HEK293 (cell line): ENCODE results near the gene PCSK5.

Experiments
- CTCF ChIA-PET: fragments of 350-600 bp; formaldehyde crosslinking; extraction: SDS; loops from one replicate; lab custom pipeline; 2021; ENCODE audit warnings: antibody characterized with exemption; lab: Yijun Ruan, JAX
- POLR2A ChIA-PET: fragments of 300-600 bp; formaldehyde crosslinking; extraction: SDS; loops from one replicate; lab custom pipeline; 2020; ENCODE audit warnings: antibody characterized with exemption, inconsistent platforms; lab: Yijun Ruan, JAX
- H3K27ac ChIP-seq: fragments of 200-500 bp; sonication (Bioruptor generic); 2 replicates; pipeline ENCODE4 v1.5.1; 2014; ENCODE audit warnings: low read depth, low read length, control low read depth, inconsistent platforms; ENCODE audit errors: extremely low read depth
- H3K36me3 ChIP-seq, 2 experiments: fragments of 200-500 bp in 1 of 2; sonication (Bioruptor generic) in 1 of 2; 1 replicate in 1 of 2; 2 replicates in 1 of 2; pipeline ENCODE4 v1.5.1; 2014 to 2017; ENCODE audit warnings: inconsistent platforms in 2 of 2, low read length in 2 of 2; ENCODE audit not compliant: control insufficient read depth in 2 of 2, insufficient read depth in 1 of 2
- H3K4me1 ChIP-seq: fragments of 200-500 bp; sonication (Bioruptor generic); 2 replicates; pipeline ENCODE4 v1.5.1; 2014; ENCODE audit warnings: mild to moderate bottlenecking, low read length, inconsistent platforms; ENCODE audit not compliant: control insufficient read depth, insufficient read depth
- H3K4me3 ChIP-seq: 2 replicates; pipeline ENCODE4 v1.5.1; 2011; ENCODE audit warnings: low read depth, mild to moderate bottlenecking, control low read depth, low read length, moderate library complexity
- H3K9me3 ChIP-seq: fragments of 200-500 bp; sonication (Bioruptor generic); 2 replicates; pipeline ENCODE4 v1.5.1; 2014; ENCODE audit warnings: low read depth, low read length, inconsistent platforms; ENCODE audit not compliant: control insufficient read depth, insufficient read depth
- BCL6B ChIP-seq: fragments of 450-650 bp; formaldehyde crosslinking; IDR thresholded peaks from 2 replicates; pipeline ENCODE4 v1.5.1; 2017; ENCODE audit warnings: missing biosample characterization, missing genetic modification characterization
- FEZF1 ChIP-seq: fragments of 450-650 bp; formaldehyde crosslinking; IDR thresholded peaks from 2 replicates; pipeline ENCODE4 v1.5.1; 2016; ENCODE audit warnings: missing biosample characterization, missing genetic modification characterization
- GLI4 ChIP-seq: fragments of 450-650 bp; formaldehyde crosslinking; IDR thresholded peaks from 2 replicates; pipeline ENCODE4 v1.5.1; 2016; ENCODE audit warnings: missing biosample characterization, missing genetic modification characterization
- HOXC10 ChIP-seq: sonication (generic); formaldehyde crosslinking; IDR thresholded peaks from 2 replicates; pipeline ENCODE4 v1.8.1; 2023; ENCODE audit warnings: mild to moderate bottlenecking, missing genetic modification reagents
- HOXD13 ChIP-seq: sonication (generic); formaldehyde crosslinking; IDR thresholded peaks from 2 replicates; pipeline ENCODE4 v1.8.0; 2022; ENCODE audit warnings: missing genetic modification reagents, borderline replicate concordance
- KLF1 ChIP-seq: fragments of 450-650 bp; formaldehyde crosslinking; IDR thresholded peaks from 2 replicates; pipeline ENCODE4 v1.5.1; 2016; ENCODE audit warnings: missing biosample characterization, missing genetic modification characterization
- KLF7 ChIP-seq: fragments of 450-650 bp; formaldehyde crosslinking; IDR thresholded peaks from 2 replicates; pipeline ENCODE4 v1.5.1; 2016; ENCODE audit warnings: missing biosample characterization, missing genetic modification characterization, borderline replicate concordance
- YY1 ChIP-seq: fragments of 450-650 bp; formaldehyde crosslinking; IDR thresholded peaks from 2 replicates; pipeline ENCODE4 v1.5.1; 2018; ENCODE audit warnings: missing biosample characterization, missing genetic modification characterization
- ZBTB48 ChIP-seq: fragments of 450-650 bp; formaldehyde crosslinking; IDR thresholded peaks from 2 replicates; pipeline ENCODE4 v1.5.1; 2016; ENCODE audit warnings: missing biosample characterization, missing genetic modification characterization
- ZFHX2 ChIP-seq: fragments of 450-650 bp; formaldehyde crosslinking; conservative IDR thresholded peaks from 2 replicates; pipeline ENCODE4 v1.5.1; 2016; ENCODE audit warnings: missing biosample characterization, missing genetic modification characterization
- ZNF114 ChIP-seq: fragments of 450-650 bp; formaldehyde crosslinking; IDR thresholded peaks from 2 replicates; pipeline ENCODE4 v1.5.0; 2017; ENCODE audit warnings: missing biosample characterization, missing genetic modification characterization
- ZNF140 ChIP-seq: fragments of 450-650 bp; formaldehyde crosslinking; IDR thresholded peaks from 2 replicates; pipeline ENCODE4 v1.5.1; 2016; ENCODE audit warnings: missing biosample characterization, missing genetic modification characterization
- ZNF175 ChIP-seq: fragments of 450-650 bp; formaldehyde crosslinking; IDR thresholded peaks from 2 replicates; pipeline ENCODE4 v1.5.1; 2016; ENCODE audit warnings: missing biosample characterization, missing genetic modification characterization
- ZNF184 ChIP-seq: fragments of 450-650 bp; IDR thresholded peaks from 2 replicates; pipeline ENCODE4 v1.5.1; 2018; ENCODE audit warnings: missing biosample characterization, mild to moderate bottlenecking, missing genetic modification characterization
- ZNF2 ChIP-seq: fragments of 450-650 bp; formaldehyde crosslinking; IDR thresholded peaks from 2 replicates; pipeline ENCODE4 v1.5.1; 2016; ENCODE audit warnings: missing biosample characterization, missing genetic modification characterization
- ZNF221 ChIP-seq: fragments of 450-650 bp; formaldehyde crosslinking; IDR thresholded peaks from 2 replicates; pipeline ENCODE4 v1.5.1; 2017; ENCODE audit warnings: missing biosample characterization, missing genetic modification characterization, borderline replicate concordance
- ZNF280C ChIP-seq: fragments of 450-650 bp; formaldehyde crosslinking; IDR thresholded peaks from 2 replicates; pipeline ENCODE4 v1.5.1; 2016; ENCODE audit warnings: missing biosample characterization, missing genetic modification characterization
- ZNF324 ChIP-seq: fragments of 450-650 bp; formaldehyde crosslinking; IDR thresholded peaks from 2 replicates; pipeline ENCODE4 v1.5.1; 2016; ENCODE audit warnings: missing biosample characterization, missing genetic modification characterization
- ZNF366 ChIP-seq: fragments of 450-650 bp; formaldehyde crosslinking; conservative IDR thresholded peaks from 2 replicates; pipeline ENCODE4 v1.5.1; 2016; ENCODE audit warnings: missing biosample characterization, missing genetic modification characterization
- ZNF426 ChIP-seq: fragments of 450-650 bp; formaldehyde crosslinking; IDR thresholded peaks from 2 replicates; pipeline ENCODE4 v1.5.1; 2017; ENCODE audit warnings: missing biosample characterization, missing genetic modification characterization, mild to moderate bottlenecking, inconsistent platforms, moderate library complexity
- ZNF48 ChIP-seq: fragments of 450-650 bp; formaldehyde crosslinking; IDR thresholded peaks from 2 replicates; pipeline ENCODE4 v1.5.1; 2016; ENCODE audit warnings: missing biosample characterization, missing genetic modification characterization
- ZNF600 ChIP-seq: fragments of 450-650 bp; formaldehyde crosslinking; IDR thresholded peaks from 2 replicates; pipeline ENCODE4 v1.5.1; 2016; ENCODE audit warnings: missing biosample characterization, missing genetic modification characterization
- ZNF654 ChIP-seq: fragments of 450-650 bp; formaldehyde crosslinking; IDR thresholded peaks from 2 replicates; pipeline ENCODE4 v1.5.1; 2016; ENCODE audit warnings: low read depth, missing biosample characterization, missing genetic modification characterization
- ZNF701 ChIP-seq: fragments of 450-650 bp; formaldehyde crosslinking; IDR thresholded peaks from 2 replicates; pipeline ENCODE4 v1.5.1; 2016; ENCODE audit warnings: missing biosample characterization, missing genetic modification characterization
- ZNF792 ChIP-seq: fragments of 450-650 bp; formaldehyde crosslinking; IDR thresholded peaks from 2 replicates; pipeline ENCODE4 v1.5.1; 2016; ENCODE audit warnings: missing biosample characterization, missing genetic modification characterization

Gene PCSK5

GRCh38 chr9:75870450-75870849 is 20.0 kb upstream of the PCSK5 start:
- no peaks in the 10 kb centered on the region for H3K9me3 ChIP-seq
- ChIA-PET CTCF (interaction anchor here (1.3 kb wide), 1 partner anchor 604 kb away, joined by 4 read pairs; no protein-coding TSS in a partner anchor), POLR2A (no interaction called here)
- no peaks in the 10 kb centered on the region for H3K36me3 ChIP-seq
- TF ChIP-seq ZNF221 (tag by site-specific recombination) (no peak), GLI4 (tag by site-specific recombination) (no peak), ZNF366 (tag by site-specific recombination) (no peak), ZNF175 (tag by site-specific recombination) (no peak), ZNF654 (tag by site-specific recombination) (no peak), ZBTB48 (no peak)
- H3K4me3 ChIP-seq = no peak overlapping the region
- H3K4me1 ChIP-seq = no peaks in the 10 kb centered on the region
- H3K27ac ChIP-seq = no peak overlapping the region

GRCh38 chr9:75871624-75872023 is 18.8 kb upstream of the PCSK5 start:
- CTCF ChIA-PET = interaction anchor here (0.6 to 0.8 kb wide), 2 partner anchors 270 to 596 kb away, joined by 3 to 4 read pairs; no protein-coding TSS in a partner anchor
- no peak for TF ChIP-seq ZNF2 (tag by site-specific recombination)
- TF ChIP-seq ZNF324 = no peak
- no peak for TF ChIP-seq BCL6B (tag by site-specific recombination)
- no peak for TF ChIP-seq HOXC10 (CRISPR knock-in tag)
- TF ChIP-seq ZNF701 (tag by site-specific recombination) = no peak
- TF ChIP-seq ZBTB48 = no peak
- no peak for TF ChIP-seq FEZF1 (tag by site-specific recombination)
- TF ChIP-seq ZNF426 (tag by site-specific recombination) = no peak
- TF ChIP-seq ZNF280C (tag by site-specific recombination) = no peak
- no peak for TF ChIP-seq ZNF48 (tag by site-specific recombination)
- no peak for TF ChIP-seq YY1 (tag by site-specific recombination)
- TF ChIP-seq KLF1 = no peak
- TF ChIP-seq KLF7 (tag by site-specific recombination) = no peak
- no peak for TF ChIP-seq ZFHX2 (tag by site-specific recombination)
- TF ChIP-seq ZNF600 (tag by site-specific recombination) = no peak
- Histone ChIP-seq H3K4me3 (no peak overlapping the region), H3K4me1 (no peaks in the 10 kb centered on the region), H3K9me3 (no peaks in the 10 kb centered on the region), H3K36me3 (no peaks in the 10 kb centered on the region), H3K27ac (no peak overlapping the region)
- POLR2A ChIA-PET = no interaction called here

GRCh38 chr9:75873712-75874111 is 16.8 kb upstream of the PCSK5 start:
- no peak overlapping the region for H3K4me3 ChIP-seq
- TF ChIP-seq ZNF792 (tag by site-specific recombination) = no peak
- TF ChIP-seq ZNF184 (tag by site-specific recombination) = no peak
- TF ChIP-seq HOXD13 (CRISPR knock-in tag) = no peak
- no peak for TF ChIP-seq ZNF140
- no peak for TF ChIP-seq ZNF114 (tag by site-specific recombination)
- TF ChIP-seq, all 188 proteins: peak for 0
- no peaks in the 10 kb centered on the region for H3K36me3 ChIP-seq
- no peaks in the 10 kb centered on the region for H3K4me1 ChIP-seq
- H3K9me3 ChIP-seq = no peaks in the 10 kb centered on the region
- H3K27ac ChIP-seq = no peak overlapping the region
- ChIA-PET CTCF (no interaction called here), POLR2A (no interaction called here)
